Adrenal gland (tissue), 12 donors: ENCODE measurements around the gene NFIB. TPM values are rescaled to one million over a fixed set of nuclear protein-coding genes. Genes with fewer than 3 reads are reported as not detected.

Source experiments
- DNase-seq, 7 donors: peaks; one replicate each; pipeline ENCODE4 v3.0.0-alpha.2; 2019 to 2020
- H3K27ac ChIP-seq, 5 donors: fragments of 200-600 bp; sonication (generic) in 4 of 5; 1 replicate in 3 of 5; 2 replicates in 2 of 5; pipeline versions ENCODE4 v1.5.1 to v1.8.0; 2016 to 2020; ENCODE audit warnings: mild to moderate bottlenecking in 1 of 5
- H3K27me3 ChIP-seq: fragments of 200-600 bp; 2 replicates; pipeline ENCODE4 v1.8.0; 2021
- H3K36me3 ChIP-seq, 2 donors: fragments of 200-600 bp; replicated peaks in 1 of 2; 1 replicate in 1 of 2; 2 replicates in 1 of 2; pipeline versions ENCODE4 v1.5.1 to v1.8.0; 2018 to 2022
- H3K4me1 ChIP-seq, 2 donors: fragments of 200-600 bp; replicated peaks in 1 of 2; 1 replicate in 1 of 2; 2 replicates in 1 of 2; pipeline versions ENCODE4 v1.5.1 to v1.8.0; 2018 to 2021
- H3K4me3 ChIP-seq, 4 donors: fragments of 200-600 bp; sonication (generic) in 3 of 4; one replicate each; pipeline ENCODE4 v1.5.1; 2016 to 2018
- H3K9me3 ChIP-seq, 3 donors: fragments of 200-600 bp; sonication (generic) in 1 of 3; replicated peaks in 1 of 3; 1 replicate in 2 of 3; 2 replicates in 1 of 3; pipeline versions ENCODE4 v1.5.1 to v1.8.0; 2016 to 2021
- CTCF ChIP-seq, 6 experiments: fragments of 450-650 bp in 4 of 6; fragments of 200-600 bp in 2 of 6; sonication (generic) in 1 of 6; IDR thresholded peaks; 1 replicate in 5 of 6; 2 replicates in 1 of 6; pipeline versions ENCODE4 v1.5.1 to v1.8.0; 2016 to 2021; ENCODE audit warnings: antibody characterized with exemption in 6 of 6, mild to moderate bottlenecking in 2 of 6, moderate library complexity in 1 of 6
- POLR2A ChIP-seq, 2 donors: fragments of 450-650 bp; IDR thresholded peaks; one replicate each; pipeline ENCODE4 v1.6.1; 2017; ENCODE audit warnings: antibody characterized with exemption in 2 of 2, mild to moderate bottlenecking in 2 of 2, moderate library complexity in 1 of 2
- WGBS, 4 donors: extraction: QIAGEN DNeasy Blood & Tissue Kit in 2 of 4; methylation state at CpG; one replicate each; pipeline versions ENCODE4 v1.1.5 to v1.1.7; 2013 to 2017; 5-methylcytosine and 5-hydroxymethylcytosine counted together
- intact Hi-C, 2 donors: fragments of 100-400 bp; cut with DNase I; formaldehyde crosslinking; loops; one replicate each; pipeline versions ENCODE4 v1.14.1 to v1.15.0; 2022 to 2023
- polyA plus RNA-seq, 3 donors: library from polyadenylated mRNA; stranded (reverse); fragments of 200-250 nt in 2 of 3; fragments of 350-450 nt in 1 of 3; fragmentation: Illumina TruSeq in 1 of 3; extraction: RNeasy Lipid Tissue Mini Kit (QIAGEN cat#74804) in 1 of 3; gene quantifications; one replicate each; pipeline ENCODE4 v1.2.3, GENCODE V29; 2013 to 2014
- total RNA-seq, 9 donors: library from RNA; depleted of rRNA in 4 of 9; stranded (reverse); fragments of >200 nt in 4 of 9; fragments of 120-200 nt in 1 of 9; fragmentation: NEBNext Ultra II Directional in 1 of 9; extraction: Animal tissue kit (Norgen Biotek cat#: 25700) in 1 of 9; gene quantifications; one replicate each; pipeline versions ENCODE4 v1.1.0 to v1.2.4, GENCODE V29; 2013 to 2023
- donor health status: healthy with polysubstance abuse.
- donor health status: Bipolar disorder and iron deficiency.
- donor health status: DM: yes; HTN: yes; CAD: no.
- donor health status: DM: no; HTN: no; CAD: no.
- donor health status: DM: no; HTN: no; CAD: no.
- donor health status: DM: yes; HTN: yes; CAD: no.

The NFIB gene
- total and polyA plus RNA-seq, 12 donors, result 10.9 to 84.1 (median 43.0) TPM

DNA sequence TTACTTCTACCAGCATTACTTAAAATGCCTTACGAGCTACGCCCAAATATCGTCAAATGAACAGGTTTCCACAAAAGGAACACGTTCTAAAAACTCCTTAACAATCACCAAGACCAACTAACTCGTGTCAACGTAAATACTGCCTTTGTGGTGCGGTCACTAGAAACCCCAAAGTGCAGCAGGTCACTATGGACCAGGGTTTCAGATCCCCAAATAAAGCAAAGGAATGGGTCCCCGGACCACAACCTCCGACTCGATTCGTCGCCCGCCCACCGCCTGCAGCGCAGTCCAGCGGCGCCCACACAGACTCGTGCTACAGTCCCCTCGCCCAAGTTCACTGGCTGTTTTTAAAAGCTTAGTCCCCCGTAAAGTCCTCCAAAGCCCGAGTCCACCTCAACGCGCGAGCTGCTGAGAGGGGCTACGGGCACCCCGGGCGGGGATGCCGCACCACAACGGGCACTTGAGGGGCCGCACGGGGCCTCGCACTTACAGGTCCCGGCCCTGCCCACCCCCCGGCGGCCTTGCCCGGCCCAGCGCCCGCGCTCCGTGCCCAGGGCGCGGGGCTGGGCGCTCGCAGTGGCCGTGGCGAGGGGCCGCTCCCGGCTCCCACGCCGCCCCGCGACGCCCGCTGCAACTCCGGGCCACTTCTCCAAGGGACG is 1.1 kb downstream of the NFIB start:
- intact Hi-C loops, result no loop called here
- DNase-seq, result peak; percentile 23 to 59 (median 40)
- Histone ChIP-seq H3K36me3 (no peaks in the 10 kb centered on the region), H3K27ac (peak overlapping the region; percentile 48 to 99 (median 96)), H3K9me3 (no peaks in the 10 kb centered on the region), H3K4me1 (peaks cover 0 to 44% of the 10 kb centered on the region in 2 donors), H3K27me3 (no peaks in the 10 kb centered on the region), H3K4me3 (peak overlapping the region; percentile 74 to 82 (median 79))
- WGBS, 4 donors, result 1 to 7% (median 2%) methylated on average over 18 to 56 of the region's 56 CpGs
- TF ChIP-seq POLR2A (IDR thresholded peaks at IDR 0.05) (peak in 1 of 2 donors; percentile 16), CTCF (IDR thresholded peaks at IDR 0.05) (no peak)

- H3K27ac ChIP-seq, result peak overlapping the region in 3 of 5 donors; percentile 96 to 99 (median 97)
- no peaks in the 10 kb centered on the region for H3K9me3 ChIP-seq
- peak overlapping the region in 3 of 4 donors; percentile 36 to 82 (median 79) for H3K4me3 ChIP-seq
- intact Hi-C loops, result no loop called here
- peaks cover 0 to 2% of the 10 kb centered on the region in 2 donors for H3K36me3 ChIP-seq
- no peak for DNase-seq
- TF ChIP-seq CTCF (IDR thresholded peaks at IDR 0.05), result no peak
- no peak for TF ChIP-seq POLR2A (IDR thresholded peaks at IDR 0.05)
- 17 to 24% (median 19%) methylated on average over 10 of the region's 10 CpGs for WGBS, 4 donors
- no peaks in the 10 kb centered on the region for H3K27me3 ChIP-seq
- H3K4me1 ChIP-seq, result peaks cover 0 to 42% of the 10 kb centered on the region in 2 donors
These were observed 1.8 kb downstream of the NFIB start for GRCh38 chr9:14311956-14312685.

GRCh38 chr9:14311171-14311949 is 2.6 kb downstream of the NFIB start:
- peaks cover 0 to 39% of the 10 kb centered on the region in 2 donors for H3K4me1 ChIP-seq
- no peak for DNase-seq
- H3K4me3 ChIP-seq, result peak overlapping the region in 1 of 4 donors; percentile 79
- intact Hi-C loops, result no loop called here
- peaks cover 0 to 6% of the 10 kb centered on the region in 2 donors for H3K36me3 ChIP-seq
- H3K27me3 ChIP-seq, result no peaks in the 10 kb centered on the region
- WGBS, 4 donors, result 22 to 46% (median 28%) methylated on average over 2 of the region's 2 CpGs
- H3K9me3 ChIP-seq, result no peaks in the 10 kb centered on the region
- no peak overlapping the region for H3K27ac ChIP-seq
- TF ChIP-seq CTCF (IDR thresholded peaks at IDR 0.05), result no peak
- no peak for TF ChIP-seq POLR2A (IDR thresholded peaks at IDR 0.05)

GRCh38 chr9:14310311-14310710 is 3.6 kb downstream of the NFIB start:
- no peaks in the 10 kb centered on the region for H3K27me3 ChIP-seq
- 65 to 81% (median 69%) methylated on average over 2 of the region's 2 CpGs for WGBS, 4 donors
- no peak overlapping the region for H3K27ac ChIP-seq

More at GRCh38 chr9:14310311-14310710, 3.6 kb downstream of the NFIB start:
- TF ChIP-seq POLR2A (IDR thresholded peaks at IDR 0.05) (no peak), CTCF (IDR thresholded peaks at IDR 0.05) (no peak)
- no peaks in the 10 kb centered on the region for H3K9me3 ChIP-seq
- H3K4me1 ChIP-seq, result peaks cover 0 to 35% of the 10 kb centered on the region in 2 donors
- peaks cover 0 to 6% of the 10 kb centered on the region in 2 donors for H3K36me3 ChIP-seq
- H3K4me3 ChIP-seq, result peak overlapping the region in 1 of 4 donors; percentile 79
- intact Hi-C loops, result no loop called here
- no peak for DNase-seq
